MM.1S (cell line): ENCODE data around the gene SON.

Experiments used
- DNase-seq: peaks from one replicate; pipeline ENCODE4 v3.0.0-alpha.2; 2015
- H2AFZ ChIP-seq: fragments of 300-600 bp; sonication (generic); 2 replicates; pipeline ENCODE4 v1.6.0; 2016; ENCODE audit warnings: antibody characterized with exemption, low read length
- H3F3A ChIP-seq: fragments of 300-600 bp; sonication (generic); 2 replicates; pipeline ENCODE4 v1.6.1; 2016; ENCODE audit warnings: mild to moderate bottlenecking, antibody characterized with exemption, low read length, moderate library complexity, mixed read lengths; ENCODE audit not compliant: insufficient read depth
- H3K27ac ChIP-seq: fragments of 300-600 bp; sonication (generic); 2 replicates; pipeline ENCODE4 v1.5.1; 2016; ENCODE audit warnings: mild to moderate bottlenecking, low read length
- H3K27me3 ChIP-seq: fragments of 300-600 bp; sonication (generic); replicated peaks from 2 replicates; pipeline ENCODE4 v1.6.0; 2016; ENCODE audit warnings: low read length; ENCODE audit not compliant: insufficient read depth
- H3K36me3 ChIP-seq: fragments of 300-600 bp; sonication (generic); replicated peaks from 2 replicates; pipeline ENCODE4 v1.6.1; 2016; ENCODE audit warnings: mild to moderate bottlenecking, low read length, mixed read lengths; ENCODE audit not compliant: insufficient read depth
- H3K4me1 ChIP-seq: fragments of 300-600 bp; sonication (generic); 2 replicates; pipeline ENCODE4 v1.6.1; 2016; ENCODE audit warnings: low read length, mixed read lengths
- H3K4me2 ChIP-seq: fragments of 300-600 bp; sonication (generic); 2 replicates; pipeline ENCODE4 v1.6.0; 2016; ENCODE audit warnings: low read depth, low read length
- H3K4me3 ChIP-seq: fragments of 300-600 bp; sonication (generic); 2 replicates; pipeline ENCODE4 v1.5.1; 2016; ENCODE audit warnings: low read length, mixed read lengths
- H3K79me2 ChIP-seq: fragments of 300-600 bp; sonication (generic); 2 replicates; pipeline ENCODE4 v1.6.1; 2016; ENCODE audit warnings: mixed run types, low read length, mixed read lengths
- H3K9ac ChIP-seq: fragments of 300-600 bp; sonication (generic); 2 replicates; pipeline ENCODE4 v1.6.1; 2016; ENCODE audit warnings: low read length, mixed read lengths
- H3K9me2 ChIP-seq: fragments of 300-600 bp; sonication (generic); replicated peaks from 2 replicates; pipeline ENCODE4 v1.6.1; 2016; ENCODE audit warnings: mild to moderate bottlenecking, low read length, mixed read lengths; ENCODE audit not compliant: insufficient read depth
- H3K9me3 ChIP-seq: fragments of 300-600 bp; sonication (generic); replicated peaks from 2 replicates; pipeline ENCODE4 v1.6.1; 2016; ENCODE audit warnings: mild to moderate bottlenecking, low read length, mixed read lengths; ENCODE audit not compliant: insufficient read depth
- H4K20me1 ChIP-seq: fragments of 300-600 bp; sonication (generic); 2 replicates; pipeline ENCODE4 v1.6.1; 2016; ENCODE audit warnings: mild to moderate bottlenecking, low read length, moderate library complexity, mixed read lengths; ENCODE audit not compliant: insufficient read depth
- CTCF ChIP-seq: fragments of 300-600 bp; sonication (generic); IDR thresholded peaks from 2 replicates; pipeline ENCODE4 v1.5.1; 2016; ENCODE audit warnings: antibody characterized with exemption, low read length, mixed read lengths
- EZH2 ChIP-seq: fragments of 300-600 bp; sonication (generic); optimal IDR thresholded peaks from 2 replicates; pipeline ENCODE3; 2017; ENCODE audit warnings: low read depth, mild to moderate bottlenecking, antibody characterized with exemption, low read length, mixed read lengths
- EZH2phosphoT487 ChIP-seq: fragments of 300-600 bp; sonication (generic); IDR thresholded peaks from 2 replicates; pipeline ENCODE4 v1.6.1; 2018; ENCODE audit warnings: antibody characterized with exemption, low read length

SON gene

GRCh38 chr21:33518899-33519298 lies 23.9 kb upstream of the SON start:
- DNase-seq = no peak
- Histone ChIP-seq H3K79me2 (no peaks in the 10 kb centered on the region), H3K4me1 (peaks cover 8% of the 10 kb centered on the region; the same call in 1 of the 2 replicates), H3F3A (peaks cover 3% of the 10 kb centered on the region; the same call in 1 of the 2 replicates), H3K36me3 (peaks cover 20% of the 10 kb centered on the region; the same call in 1 of the 2 replicates), H3K9me2 (no peaks in the 10 kb centered on the region), H3K4me2 (no peak overlapping the region), H3K27ac (no peak overlapping the region), H3K9me3 (no peaks in the 10 kb centered on the region), H4K20me1 (no peaks in the 10 kb centered on the region), H3K9ac (no peak overlapping the region), H3K27me3 (no peaks in the 10 kb centered on the region), H2AFZ (no peak overlapping the region), H3K4me3 (no peak overlapping the region)
- TF ChIP-seq EZH2phosphoT487 = no peak
- TF ChIP-seq EZH2 = no peak
- no peak for TF ChIP-seq CTCF

GRCh38 chr21:33522297-33522952 lies 20.4 kb upstream of the SON start:
- H3K9ac ChIP-seq = no peak overlapping the region
- H3K9me2 ChIP-seq = no peaks in the 10 kb centered on the region
- peaks cover 3% of the 10 kb centered on the region; the same call in 1 of the 2 replicates for H3F3A ChIP-seq
- no peak for DNase-seq
- no peaks in the 10 kb centered on the region for H3K4me1 ChIP-seq
- peaks cover 7% of the 10 kb centered on the region; the same call in 1 of the 2 replicates for H3K36me3 ChIP-seq
- no peak overlapping the region for H2AFZ ChIP-seq
- no peak overlapping the region for H3K4me2 ChIP-seq
- H3K9me3 ChIP-seq = no peaks in the 10 kb centered on the region
- H3K27ac ChIP-seq = no peak overlapping the region
- no peaks in the 10 kb centered on the region for H4K20me1 ChIP-seq
- H3K79me2 ChIP-seq = no peaks in the 10 kb centered on the region
- H3K27me3 ChIP-seq = no peaks in the 10 kb centered on the region
- H3K4me3 ChIP-seq = no peak overlapping the region
- TF ChIP-seq EZH2 (no peak), CTCF (no peak), EZH2phosphoT487 (no peak)

GRCh38 chr21:33522953-33523349 lies 19.9 kb upstream of the SON start:
- H3K36me3 ChIP-seq = peaks cover 6% of the 10 kb centered on the region; the same call in 1 of the 2 replicates
- no peak for TF ChIP-seq EZH2
- no peak for TF ChIP-seq EZH2phosphoT487
- no peak for TF ChIP-seq CTCF
- no peak overlapping the region for H3K4me2 ChIP-seq
- no peak for DNase-seq
- H3K9me3 ChIP-seq = no peaks in the 10 kb centered on the region
- peaks cover 3% of the 10 kb centered on the region; the same call in 1 of the 2 replicates for H3F3A ChIP-seq
- no peaks in the 10 kb centered on the region for H3K4me1 ChIP-seq
- H4K20me1 ChIP-seq = no peaks in the 10 kb centered on the region
- no peaks in the 10 kb centered on the region for H3K79me2 ChIP-seq
- H3K9me2 ChIP-seq = no peaks in the 10 kb centered on the region
- H2AFZ ChIP-seq = no peak overlapping the region
- H3K27ac ChIP-seq = no peak overlapping the region
- H3K4me3 ChIP-seq = no peak overlapping the region
- no peak overlapping the region for H3K9ac ChIP-seq
- no peaks in the 10 kb centered on the region for H3K27me3 ChIP-seq
